HG03159 (cell line): Measurements from ENCODE around the gene RUFY1.
A peak's percentile ranks its signal among the peaks of the same experiment; 100 is the strongest.

Experiments used
- ATAC-seq: cut with Tn5 transposase; IDR thresholded peaks from one replicate; pipeline ENCODE4 v1.9.1; 2021; ENCODE audit warnings: mild to moderate bottlenecking, moderate library complexity; ENCODE audit not compliant: unreplicated experiment

RUFY1 gene

DNA sequence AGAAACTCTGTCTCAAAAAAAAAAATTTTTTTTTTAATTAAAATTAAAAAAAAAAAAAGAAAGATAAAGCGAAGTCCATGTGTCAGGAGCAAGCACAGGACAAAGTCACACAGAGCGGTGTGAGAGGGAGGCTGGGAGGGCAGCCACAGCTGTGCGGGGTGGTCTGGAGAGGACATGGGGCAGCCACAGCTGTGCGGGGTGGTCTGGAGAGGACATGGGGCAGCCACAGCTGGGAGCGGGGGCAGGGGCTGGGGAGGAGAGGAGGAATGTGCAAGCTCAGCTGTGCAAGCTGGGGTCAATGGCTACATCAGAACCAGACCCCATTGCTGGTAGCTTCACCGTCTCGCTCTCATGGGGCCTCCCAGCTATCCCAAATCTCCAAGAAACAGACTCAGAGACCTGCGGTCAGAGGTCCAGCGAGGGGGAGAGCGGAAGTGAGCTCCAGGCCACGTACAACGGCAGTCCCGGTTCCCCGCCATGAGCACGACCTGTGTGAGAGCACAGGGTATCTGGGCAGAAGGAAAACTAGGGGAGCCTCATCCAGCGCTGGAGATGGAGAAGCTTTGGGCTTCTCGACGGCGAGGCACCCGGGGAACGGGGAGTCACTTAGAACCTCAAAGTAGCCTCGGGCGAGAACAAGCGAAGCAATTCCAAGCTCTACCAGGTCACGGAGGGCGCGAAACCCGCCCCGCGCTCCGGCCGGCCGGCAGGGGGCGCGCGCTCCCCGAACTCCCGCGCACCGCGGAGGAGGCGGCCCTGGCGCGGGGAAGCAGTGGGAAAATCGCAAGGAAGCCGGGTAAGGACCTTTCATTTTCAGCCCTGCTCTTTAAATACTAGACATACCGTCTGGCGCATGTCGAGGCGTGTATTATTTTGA is 107.2 kb downstream of the RUFY1 start:
- ATAC-seq: peak; percentile 93

- ATAC-seq: peak; percentile 60
Measured at GRCh38 chr5:179658179-179658856, 108.0 kb downstream of the RUFY1 start.
